Measurements from ENCODE around the gene ABCC8.
"Not testable (repeated sequence)": the region's sequence is repeated elsewhere in the genome, so short reads cannot be mapped to it uniquely, and the experiment has no call there.

Gene ABCC8

GRCh38 chr11:17439316-17439782 lies 37.3 kb downstream of the ABCC8 start:
- Mint-ChIP-seq H3K4me1 (ENCODE audit: low read depth) (peaks cover 5% of the 10 kb centered on the region), H3K36me3 (no peaks in the 10 kb centered on the region), H3K27me3 (peaks cover 2% of the 10 kb centered on the region), H3K27ac (no peak overlapping the region), H3K4me3 (peak overlapping the region; percentile 27), H3K9me3 (ENCODE audit: low read depth) (peaks cover 4% of the 10 kb centered on the region)

- Mint-ChIP-seq H3K27ac (no peak overlapping the region), H3K36me3 (no peaks in the 10 kb centered on the region), H3K9me3 (ENCODE audit: low read depth) (peaks cover 4% of the 10 kb centered on the region), H3K4me1 (ENCODE audit: low read depth) (peaks cover 5% of the 10 kb centered on the region), H3K27me3 (peaks cover 2% of the 10 kb centered on the region), H3K4me3 (no peak overlapping the region)
These were observed 39.3 kb downstream of the ABCC8 start for GRCh38 chr11:17437366-17437765.

- H3K9me3 Mint-ChIP-seq (ENCODE audit: low read depth), result no peaks in the 10 kb centered on the region
- H3K27ac Mint-ChIP-seq, result no peak overlapping the region
- H3K4me3 Mint-ChIP-seq, result no peak overlapping the region
- H3K27me3 Mint-ChIP-seq, result no peaks in the 10 kb centered on the region
- no peaks in the 10 kb centered on the region for H3K4me1 Mint-ChIP-seq (ENCODE audit: low read depth)
- H3K36me3 Mint-ChIP-seq, result no peaks in the 10 kb centered on the region
These were observed 42.5 kb downstream of the ABCC8 start for GRCh38 chr11:17434108-17434507.

- Mint-ChIP-seq H3K27ac (no peak overlapping the region), H3K4me1 (ENCODE audit: low read depth) (no peaks in the 10 kb centered on the region), H3K27me3 (no peaks in the 10 kb centered on the region), H3K9me3 (ENCODE audit: low read depth) (no peaks in the 10 kb centered on the region), H3K4me3 (no peak overlapping the region), H3K36me3 (no peaks in the 10 kb centered on the region)
These were observed 44.6 kb downstream of the ABCC8 start for GRCh38 chr11:17432002-17432401.

- Mint-ChIP-seq H3K4me1 (ENCODE audit: low read depth) (no peaks in the 10 kb centered on the region), H3K9me3 (ENCODE audit: low read depth) (no peaks in the 10 kb centered on the region), H3K4me3 (no peak overlapping the region), H3K36me3 (no peaks in the 10 kb centered on the region), H3K27ac (no peak overlapping the region), H3K27me3 (peaks cover 1% of the 10 kb centered on the region)
These were observed 45.5 kb downstream of the ABCC8 start for GRCh38 chr11:17431139-17431538.

- Mint-ChIP-seq H3K4me3 (no peak overlapping the region), H3K27me3 (peaks cover 2% of the 10 kb centered on the region), H3K4me1 (ENCODE audit: low read depth) (no peaks in the 10 kb centered on the region), H3K27ac (no peak overlapping the region), H3K9me3 (ENCODE audit: low read depth) (no peaks in the 10 kb centered on the region), H3K36me3 (no peaks in the 10 kb centered on the region)
These were observed 46.0 kb downstream of the ABCC8 start for GRCh38 chr11:17430616-17431015.

- Mint-ChIP-seq H3K4me1 (ENCODE audit: low read depth) (no peaks in the 10 kb centered on the region), H3K36me3 (no peaks in the 10 kb centered on the region)
These were observed 47.7 kb downstream of the ABCC8 start for GRCh38 chr11:17428925-17429324.

GRCh38 chr11:17428261-17428660 lies 48.4 kb downstream of the ABCC8 start:
- Mint-ChIP-seq H3K27ac (no peak overlapping the region), H3K4me1 (ENCODE audit: low read depth) (no peaks in the 10 kb centered on the region), H3K9me3 (ENCODE audit: low read depth) (no peaks in the 10 kb centered on the region), H3K36me3 (no peaks in the 10 kb centered on the region), H3K4me3 (no peak overlapping the region), H3K27me3 (peaks cover 2% of the 10 kb centered on the region)

More at GRCh38 chr11:17428925-17429324, 47.7 kb downstream of the ABCC8 start:
- no peaks in the 10 kb centered on the region for H3K9me3 Mint-ChIP-seq (ENCODE audit: low read depth)
- H3K4me3 Mint-ChIP-seq, result no peak overlapping the region
- H3K27me3 Mint-ChIP-seq, result peaks cover 2% of the 10 kb centered on the region
- H3K27ac Mint-ChIP-seq, result no peak overlapping the region

- not testable (repeated sequence) for H3K9me3 Mint-ChIP-seq (ENCODE audit: low read depth); H3K27me3 Mint-ChIP-seq; H3K4me1 Mint-ChIP-seq (ENCODE audit: low read depth); H3K36me3 Mint-ChIP-seq; H3K27ac Mint-ChIP-seq; H3K4me3 Mint-ChIP-seq
These were observed 50.4 kb downstream of the ABCC8 start for GRCh38 chr11:17426233-17426632.

- Mint-ChIP-seq H3K4me3 (no peak overlapping the region), H3K4me1 (ENCODE audit: low read depth) (no peaks in the 10 kb centered on the region), H3K9me3 (ENCODE audit: low read depth) (no peaks in the 10 kb centered on the region), H3K27me3 (peaks cover 15% of the 10 kb centered on the region), H3K36me3 (no peaks in the 10 kb centered on the region), H3K27ac (no peak overlapping the region)
These were observed 52.9 kb downstream of the ABCC8 start for GRCh38 chr11:17423533-17424310.

- no peaks in the 10 kb centered on the region for H3K9me3 Mint-ChIP-seq (ENCODE audit: low read depth)
- peaks cover 19% of the 10 kb centered on the region for H3K27me3 Mint-ChIP-seq
These were observed 54.9 kb downstream of the ABCC8 start for GRCh38 chr11:17421781-17422180.

GRCh38 chr11:17418444-17419081 lies 58.1 kb downstream of the ABCC8 start:
- peaks cover 17% of the 10 kb centered on the region for H3K27me3 Mint-ChIP-seq
- no peak overlapping the region for H3K4me3 Mint-ChIP-seq
- H3K4me1 Mint-ChIP-seq (ENCODE audit: low read depth), result peaks cover 2% of the 10 kb centered on the region
- H3K27ac Mint-ChIP-seq, result no peak overlapping the region
- H3K9me3 Mint-ChIP-seq (ENCODE audit: low read depth), result no peaks in the 10 kb centered on the region
- H3K36me3 Mint-ChIP-seq, result no peaks in the 10 kb centered on the region

More at GRCh38 chr11:17421781-17422180, 54.9 kb downstream of the ABCC8 start:
- H3K36me3 Mint-ChIP-seq, result no peaks in the 10 kb centered on the region
- no peaks in the 10 kb centered on the region for H3K4me1 Mint-ChIP-seq (ENCODE audit: low read depth)
- no peak overlapping the region for H3K4me3 Mint-ChIP-seq
- no peak overlapping the region for H3K27ac Mint-ChIP-seq

GRCh38 chr11:17416492-17416891 lies 60.2 kb downstream of the ABCC8 start:
- peaks cover 2% of the 10 kb centered on the region for H3K4me1 Mint-ChIP-seq (ENCODE audit: low read depth)

GRCh38 chr11:17415523-17416104 lies 61.0 kb downstream of the ABCC8 start:
- Mint-ChIP-seq H3K4me1 (ENCODE audit: low read depth) (peaks cover 2% of the 10 kb centered on the region), H3K27me3 (peaks cover 11% of the 10 kb centered on the region), H3K4me3 (no peak overlapping the region), H3K36me3 (no peaks in the 10 kb centered on the region), H3K27ac (no peak overlapping the region), H3K9me3 (ENCODE audit: low read depth) (no peaks in the 10 kb centered on the region)

More at GRCh38 chr11:17416492-17416891, 60.2 kb downstream of the ABCC8 start:
- Mint-ChIP-seq H3K4me3 (no peak overlapping the region), H3K27me3 (peaks cover 11% of the 10 kb centered on the region), H3K27ac (no peak overlapping the region), H3K36me3 (no peaks in the 10 kb centered on the region), H3K9me3 (ENCODE audit: low read depth) (no peaks in the 10 kb centered on the region)

GRCh38 chr11:17414992-17415391 lies 61.7 kb downstream of the ABCC8 start:
- no peak overlapping the region for H3K27ac Mint-ChIP-seq
- peaks cover 11% of the 10 kb centered on the region for H3K27me3 Mint-ChIP-seq

More at GRCh38 chr11:17414992-17415391, 61.7 kb downstream of the ABCC8 start:
- H3K4me1 Mint-ChIP-seq (ENCODE audit: low read depth), result peaks cover 2% of the 10 kb centered on the region
- H3K9me3 Mint-ChIP-seq (ENCODE audit: low read depth), result no peaks in the 10 kb centered on the region
- H3K4me3 Mint-ChIP-seq, result no peak overlapping the region
- H3K36me3 Mint-ChIP-seq, result no peaks in the 10 kb centered on the region
